HEK293T (cell line): ENCODE measurements around the gene PANK1.

ENCODE experiments used
- ARNT ChIP-seq: fragments of 450-650 bp; IDR thresholded peaks from 2 replicates; pipeline ENCODE4 v1.6.1; 2017; ENCODE audit warnings: mild to moderate bottlenecking
- BHLHE40 ChIP-seq: fragments of 450-650 bp; IDR thresholded peaks from 2 replicates; pipeline ENCODE4 v1.6.1; 2016; ENCODE audit warnings: mild to moderate bottlenecking, moderate library complexity, borderline replicate concordance
- FOXA1 ChIP-seq: fragments of 450-650 bp; IDR thresholded peaks from 2 replicates; pipeline ENCODE4 v1.6.1; 2016; ENCODE audit warnings: mild to moderate bottlenecking
- FOXK2 ChIP-seq: fragments of 450-650 bp; IDR thresholded peaks from 2 replicates; pipeline ENCODE4 v1.6.1; 2016; ENCODE audit warnings: mild to moderate bottlenecking
- FOXM1 ChIP-seq: fragments of 450-650 bp; IDR thresholded peaks from 2 replicates; pipeline ENCODE4 v1.6.1; 2017; ENCODE audit warnings: mild to moderate bottlenecking, borderline replicate concordance
- HDGF ChIP-seq: fragments of 450-650 bp; IDR thresholded peaks from 2 replicates; pipeline ENCODE4 v1.6.1; 2017; ENCODE audit warnings: antibody characterized with exemption, borderline replicate concordance
- L3MBTL2 ChIP-seq: fragments of 450-650 bp; conservative IDR thresholded peaks from 2 replicates; pipeline ENCODE4 v1.6.1; 2016; ENCODE audit warnings: mild to moderate bottlenecking
- SP1 ChIP-seq: fragments of 450-650 bp; IDR thresholded peaks from 2 replicates; pipeline ENCODE4 v1.6.1; 2017
- SUZ12 ChIP-seq: fragments of 450-650 bp; IDR thresholded peaks from 2 replicates; pipeline ENCODE4 v1.6.1; 2016; ENCODE audit warnings: mild to moderate bottlenecking
- ZNF384 ChIP-seq: fragments of 450-650 bp; IDR thresholded peaks from 2 replicates; pipeline ENCODE4 v1.6.1; 2016

- TF ChIP-seq HDGF = no peak
- TF ChIP-seq SP1 = no peak
- no peak for TF ChIP-seq FOXK2
- TF ChIP-seq BHLHE40 = no peak
- TF ChIP-seq SUZ12 = no peak
- no peak for TF ChIP-seq L3MBTL2
- TF ChIP-seq ARNT = no peak
- no peak for TF ChIP-seq FOXA1
- TF ChIP-seq FOXM1 = no peak
- no peak for TF ChIP-seq ZNF384
Observed at GRCh38 chr10:89547853-89548513, 97.1 kb downstream of the PANK1 start.
